Measurements from ENCODE around the gene S100Z.
"Not testable (repeated sequence)": the region's sequence is repeated elsewhere in the genome, so short reads cannot be mapped to it uniquely, and the experiment has no call there.

Gene S100Z

GRCh38 chr5:76809141-76809540, 40.7 kb upstream of the S100Z start:
- no peak for DNase-seq (ENCODE audit: low read depth, low spot score)
- no peak for TF ChIP-seq POLR2AphosphoS5 (IDR thresholded peaks at IDR 0.05; ENCODE audit: borderline replicate concordance, low read depth, low read length)
- TF ChIP-seq EZH2 (IDR thresholded peaks at IDR 0.05): no peak
- no peak for TF ChIP-seq FOXP2 (optimal IDR thresholded peaks at IDR 0.05; ENCODE audit: control extremely low read depth, extremely low read length, insufficient read depth)
- H3K9ac ChIP-seq (ENCODE audit: insufficient read length): no peak overlapping the region
- no peak overlapping the region for H3K4me3 ChIP-seq
- no peaks in the 10 kb centered on the region for H3K36me3 ChIP-seq (ENCODE audit: insufficient read depth, low read length)
- H3K9me3 ChIP-seq (ENCODE audit: low read depth, low read length): no peaks in the 10 kb centered on the region
- H3K27ac ChIP-seq: no peak overlapping the region

GRCh38 chr5:76810236-76810635, 39.6 kb upstream of the S100Z start:
- H3K27ac ChIP-seq: no peak overlapping the region
- no peak overlapping the region for H3K4me3 ChIP-seq
- no peaks in the 10 kb centered on the region for H3K9me3 ChIP-seq (ENCODE audit: low read depth, low read length)
- no peak overlapping the region for H3K9ac ChIP-seq (ENCODE audit: insufficient read length)
- DNase-seq (ENCODE audit: low read depth, low spot score): no peak
- no peak for TF ChIP-seq FOXP2 (optimal IDR thresholded peaks at IDR 0.05; ENCODE audit: control extremely low read depth, extremely low read length, insufficient read depth)
- no peak for TF ChIP-seq EZH2 (IDR thresholded peaks at IDR 0.05)
- TF ChIP-seq POLR2AphosphoS5 (IDR thresholded peaks at IDR 0.05; ENCODE audit: borderline replicate concordance, low read depth, low read length): no peak
- H3K36me3 ChIP-seq (ENCODE audit: insufficient read depth, low read length): no peaks in the 10 kb centered on the region

- Histone ChIP-seq H3K27ac (no peak overlapping the region), H3K9me3 (ENCODE audit: low read depth, low read length) (no peaks in the 10 kb centered on the region), H3K4me3 (no peak overlapping the region), H3K36me3 (ENCODE audit: insufficient read depth, low read length) (no peaks in the 10 kb centered on the region), H3K9ac (ENCODE audit: insufficient read length) (no peak overlapping the region)
- DNase-seq (ENCODE audit: low read depth, low spot score): no peak
- TF ChIP-seq POLR2AphosphoS5 (IDR thresholded peaks at IDR 0.05; ENCODE audit: borderline replicate concordance, low read depth, low read length) (no peak), EZH2 (IDR thresholded peaks at IDR 0.05) (no peak), FOXP2 (optimal IDR thresholded peaks at IDR 0.05; ENCODE audit: control extremely low read depth, extremely low read length, insufficient read depth) (no peak)
These were observed 38.6 kb upstream of the S100Z start for GRCh38 chr5:76811214-76811613.

GRCh38 chr5:76812209-76812608, 37.6 kb upstream of the S100Z start:
- H3K9ac ChIP-seq (ENCODE audit: insufficient read length); H3K9me3 ChIP-seq (ENCODE audit: low read depth, low read length); H3K36me3 ChIP-seq (ENCODE audit: insufficient read depth, low read length); DNase-seq (ENCODE audit: low read depth, low spot score); H3K4me3 ChIP-seq; H3K27ac ChIP-seq: not testable (repeated sequence)

GRCh38 chr5:76813982-76814562, 35.7 kb upstream of the S100Z start:
- Histone ChIP-seq H3K9ac (ENCODE audit: insufficient read length) (no peak overlapping the region), H3K27ac (no peak overlapping the region), H3K36me3 (ENCODE audit: insufficient read depth, low read length) (no peaks in the 10 kb centered on the region), H3K9me3 (ENCODE audit: low read depth, low read length) (no peaks in the 10 kb centered on the region), H3K4me3 (no peak overlapping the region)
- TF ChIP-seq FOXP2 (optimal IDR thresholded peaks at IDR 0.05; ENCODE audit: control extremely low read depth, extremely low read length, insufficient read depth) (no peak), POLR2AphosphoS5 (IDR thresholded peaks at IDR 0.05; ENCODE audit: borderline replicate concordance, low read depth, low read length) (no peak), EZH2 (IDR thresholded peaks at IDR 0.05) (no peak)
- DNase-seq (ENCODE audit: low read depth, low spot score): no peak

- TF ChIP-seq FOXP2 (optimal IDR thresholded peaks at IDR 0.05; ENCODE audit: control extremely low read depth, extremely low read length, insufficient read depth): no peak
- no peak for TF ChIP-seq EZH2 (IDR thresholded peaks at IDR 0.05)
- no peak for TF ChIP-seq POLR2AphosphoS5 (IDR thresholded peaks at IDR 0.05; ENCODE audit: borderline replicate concordance, low read depth, low read length)
- no peak overlapping the region for H3K27ac ChIP-seq
- H3K4me3 ChIP-seq: no peak overlapping the region
- no peaks in the 10 kb centered on the region for H3K9me3 ChIP-seq (ENCODE audit: low read depth, low read length)
- H3K9ac ChIP-seq (ENCODE audit: insufficient read length): no peak overlapping the region
- no peaks in the 10 kb centered on the region for H3K36me3 ChIP-seq (ENCODE audit: insufficient read depth, low read length)
- no peak for DNase-seq (ENCODE audit: low read depth, low spot score)
These were observed 33.5 kb upstream of the S100Z start for GRCh38 chr5:76816110-76816831.

GRCh38 chr5:76818844-76819831, 30.7 kb upstream of the S100Z start, which contains the start of gene F2RL1:
Gene F2RL1, plus strand, starts transcription at chr5:76819030. Its CDS starts 153 bp downstream, at chr5:76819183.
- no peak within 1 kb of the TSS for H3K27ac ChIP-seq
- peak within 1 kb of the TSS; percentile 74 for H3K4me3 ChIP-seq
- DNase-seq (ENCODE audit: low read depth, low spot score): no peak
- H3K36me3 ChIP-seq (ENCODE audit: insufficient read depth, low read length): no peaks in the 10 kb centered on the region
- TF ChIP-seq EZH2 (IDR thresholded peaks at IDR 0.05): no peak
- TF ChIP-seq FOXP2 (optimal IDR thresholded peaks at IDR 0.05; ENCODE audit: control extremely low read depth, extremely low read length, insufficient read depth): no peak
- TF ChIP-seq POLR2AphosphoS5 (IDR thresholded peaks at IDR 0.05; ENCODE audit: borderline replicate concordance, low read depth, low read length): no peak
- H3K9me3 ChIP-seq (ENCODE audit: low read depth, low read length): no peaks in the 10 kb centered on the region
- no peak within 1 kb of the TSS for H3K9ac ChIP-seq (ENCODE audit: insufficient read length)

GRCh38 chr5:76819851-76820525, 29.8 kb upstream of the S100Z start:
- Histone ChIP-seq H3K9me3 (ENCODE audit: low read depth, low read length) (no peaks in the 10 kb centered on the region), H3K4me3 (no peak overlapping the region), H3K36me3 (ENCODE audit: insufficient read depth, low read length) (no peaks in the 10 kb centered on the region), H3K27ac (no peak overlapping the region), H3K9ac (ENCODE audit: insufficient read length) (no peak overlapping the region)
- TF ChIP-seq POLR2AphosphoS5 (IDR thresholded peaks at IDR 0.05; ENCODE audit: borderline replicate concordance, low read depth, low read length) (no peak), FOXP2 (optimal IDR thresholded peaks at IDR 0.05; ENCODE audit: control extremely low read depth, extremely low read length, insufficient read depth) (no peak), EZH2 (IDR thresholded peaks at IDR 0.05) (no peak)
- DNase-seq (ENCODE audit: low read depth, low spot score): no peak

All from SK-N-MC (cell line).